GM21576 (cell line): ENCODE data around the gene OR2T27.
"Not testable (repeated sequence)": the region's sequence is repeated elsewhere in the genome, so short reads cannot be mapped to it uniquely, and the experiment has no call there.

ENCODE experiments used
- ATAC-seq: cut with Tn5 transposase; IDR thresholded peaks from one replicate; pipeline ENCODE4 v1.9.1; 2021; ENCODE audit warnings: mild to moderate bottlenecking, moderate library complexity; ENCODE audit not compliant: unreplicated experiment

OR2T27 gene, protein sequence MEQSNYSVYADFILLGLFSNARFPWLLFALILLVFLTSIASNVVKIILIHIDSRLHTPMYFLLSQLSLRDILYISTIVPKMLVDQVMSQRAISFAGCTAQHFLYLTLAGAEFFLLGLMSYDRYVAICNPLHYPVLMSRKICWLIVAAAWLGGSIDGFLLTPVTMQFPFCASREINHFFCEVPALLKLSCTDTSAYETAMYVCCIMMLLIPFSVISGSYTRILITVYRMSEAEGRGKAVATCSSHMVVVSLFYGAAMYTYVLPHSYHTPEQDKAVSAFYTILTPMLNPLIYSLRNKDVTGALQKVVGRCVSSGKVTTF

DNA sequence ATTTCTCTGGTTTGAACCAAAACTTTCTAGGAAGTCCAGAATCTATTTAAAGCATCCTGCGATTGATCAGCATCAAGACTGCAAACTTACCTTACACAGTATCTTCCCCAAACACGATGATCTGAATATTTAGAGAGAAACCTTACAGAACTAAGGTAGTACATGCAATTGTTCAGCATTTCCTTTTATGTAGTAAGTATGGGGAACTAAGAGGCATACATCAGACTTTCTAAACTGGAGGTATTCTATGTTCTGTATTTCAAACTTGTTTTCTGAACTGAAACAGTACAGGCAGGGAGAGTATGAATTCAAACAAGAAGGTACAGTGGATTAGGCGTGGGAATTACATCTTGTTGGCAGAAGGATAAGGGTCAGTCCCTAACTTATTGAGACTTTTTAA is at the start of gene OR2T27:
Gene OR2T27, minus strand, starts transcription at position 175 of the 400 bp plus-strand sequence. CDS start 4,644 bp downstream, outside the sequence.
- ATAC-seq: peak; percentile 82

DNA sequence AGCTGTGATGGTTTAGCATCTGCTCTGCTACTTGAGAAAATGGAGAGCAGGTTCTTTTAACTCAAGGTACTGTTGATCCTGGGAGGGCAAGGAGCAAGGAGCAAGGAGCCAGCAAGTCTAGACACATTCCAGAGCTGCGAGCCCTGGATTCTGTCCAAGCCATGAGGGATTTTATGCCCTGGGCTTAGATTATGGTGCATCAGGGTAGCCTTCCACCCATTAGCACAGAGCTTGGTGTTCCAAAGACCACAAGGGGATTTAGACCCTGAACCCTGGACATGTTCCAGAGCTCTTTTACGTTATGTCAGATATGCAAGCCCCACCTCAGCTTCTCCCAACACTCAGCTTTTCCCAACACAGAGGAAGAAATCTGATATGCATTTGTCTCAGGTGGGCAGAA is 49.3 kb upstream of the OR2T27 start:
- no peak for ATAC-seq

DNA sequence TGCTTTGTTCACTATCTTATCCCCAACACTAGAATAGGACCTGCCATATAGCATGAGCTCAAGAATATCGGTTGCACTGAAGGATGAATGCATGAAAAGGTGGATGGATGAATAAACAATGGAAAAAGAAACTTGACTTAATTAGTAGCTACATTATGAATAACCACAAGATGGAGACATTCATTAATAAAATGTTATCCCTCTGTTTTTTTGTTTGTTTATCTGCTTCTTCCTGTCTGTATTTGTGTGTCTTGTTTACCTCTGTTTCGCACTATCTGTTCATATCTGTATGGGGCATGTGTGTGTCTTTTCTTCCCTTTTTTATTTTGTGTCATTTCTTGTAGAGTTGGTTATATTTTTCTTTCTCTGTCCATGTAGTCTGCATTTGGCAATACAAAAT is 48.3 kb upstream of the OR2T27 start:
- no peak for ATAC-seq

DNA sequence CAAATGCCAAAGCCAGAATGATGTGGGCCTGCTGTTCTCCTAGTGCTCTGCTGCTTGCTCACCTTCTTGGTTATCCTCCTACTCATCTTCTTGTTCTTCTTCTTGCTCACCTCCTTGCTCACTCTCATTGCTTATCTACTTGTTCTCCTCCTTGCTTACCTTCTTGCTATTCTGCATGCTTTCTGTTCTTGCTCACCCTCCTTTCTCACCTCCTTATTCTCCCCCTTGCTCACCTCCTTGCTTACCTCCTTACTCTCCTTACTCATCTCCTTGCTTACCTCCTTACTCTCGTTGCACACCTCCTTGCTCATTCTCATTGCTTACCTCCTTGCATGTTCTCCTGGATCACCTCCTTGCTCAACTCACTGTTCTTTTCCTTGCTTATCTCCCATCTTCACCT is 47.4 kb upstream of the OR2T27 start, which contains the start of gene OR14I1:
Gene OR14I1, minus strand, starts transcription at position 53 of the 400 bp plus-strand sequence.
- no peak for ATAC-seq

DNA sequence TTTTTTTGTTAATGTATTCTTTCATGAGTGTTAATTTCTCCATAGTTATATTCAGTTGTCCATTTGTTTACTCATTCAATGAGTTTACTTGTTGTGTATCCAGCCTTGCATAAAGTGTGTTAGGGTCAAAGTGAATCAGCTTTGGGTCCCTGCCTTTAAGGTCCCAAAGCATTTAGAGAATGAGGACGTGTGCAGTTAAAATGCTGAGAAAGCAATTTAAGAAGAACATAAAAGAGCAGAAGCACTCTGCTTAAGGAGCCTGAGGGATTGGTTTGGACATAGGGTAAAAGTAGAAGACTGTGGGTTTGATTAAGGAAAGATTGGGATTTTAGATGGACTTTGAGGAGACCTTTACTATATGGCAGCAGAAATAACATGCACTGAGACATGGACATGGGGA is 43.8 kb upstream of the OR2T27 start:
- ATAC-seq: no peak

DNA sequence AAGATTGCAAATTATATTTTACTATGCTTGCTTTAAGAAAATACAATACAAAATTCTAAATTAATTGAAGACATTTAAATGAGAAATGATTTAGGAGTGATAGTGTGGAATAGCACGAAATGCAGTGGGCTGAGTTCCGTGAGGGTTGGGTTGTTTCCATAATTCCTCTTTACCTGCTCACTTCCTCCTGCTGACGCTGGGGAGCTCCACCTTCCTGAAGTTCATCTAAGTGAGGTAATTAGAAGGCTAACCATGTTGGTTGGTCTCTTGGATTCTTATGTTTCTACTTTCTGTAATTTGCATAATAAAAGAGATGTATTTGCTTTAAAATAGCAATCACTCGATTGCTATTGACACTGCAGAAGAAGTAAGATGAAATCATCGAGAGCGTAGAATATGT is 42.6 kb upstream of the OR2T27 start:
- no peak for ATAC-seq

DNA sequence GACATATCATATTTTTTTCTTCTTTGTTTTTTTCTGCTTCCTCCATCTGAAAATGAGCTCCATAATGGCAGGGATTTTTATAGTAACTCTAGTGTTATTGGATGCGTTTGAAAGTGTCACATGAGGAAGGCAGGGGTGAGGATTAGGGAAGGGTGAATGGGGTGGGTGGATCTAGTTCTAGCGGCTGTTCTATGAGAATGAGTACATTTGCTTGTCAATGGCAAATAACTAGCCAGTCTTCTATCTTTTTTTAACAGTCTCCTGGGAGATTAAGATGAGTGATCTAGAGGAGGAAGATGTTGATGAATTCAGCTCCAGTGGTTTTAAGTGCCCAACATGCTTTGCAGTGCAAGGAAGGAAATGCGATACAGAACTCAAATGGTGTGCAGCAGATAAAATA is 41.4 kb upstream of the OR2T27 start:
- ATAC-seq: no peak

DNA sequence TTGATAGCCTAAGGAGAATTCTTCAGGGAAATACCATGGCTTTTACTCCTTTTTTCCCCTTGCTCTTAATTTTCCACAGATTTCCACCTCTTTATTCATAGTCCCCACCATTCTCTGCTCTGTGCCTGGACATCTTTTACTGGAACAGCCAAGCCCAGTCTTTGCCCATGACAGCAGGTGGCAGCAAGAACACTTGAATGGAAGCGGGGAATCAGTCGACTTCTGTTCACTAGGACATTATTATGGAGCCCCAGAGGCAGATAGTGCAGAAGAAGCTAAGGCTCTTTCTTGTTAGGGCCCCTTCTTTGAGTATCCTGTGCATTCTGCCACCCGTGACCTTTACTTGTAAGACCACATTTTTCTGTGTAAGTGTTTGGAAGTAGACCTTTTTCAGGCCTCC is 40.9 kb upstream of the OR2T27 start:
- no peak for ATAC-seq

DNA sequence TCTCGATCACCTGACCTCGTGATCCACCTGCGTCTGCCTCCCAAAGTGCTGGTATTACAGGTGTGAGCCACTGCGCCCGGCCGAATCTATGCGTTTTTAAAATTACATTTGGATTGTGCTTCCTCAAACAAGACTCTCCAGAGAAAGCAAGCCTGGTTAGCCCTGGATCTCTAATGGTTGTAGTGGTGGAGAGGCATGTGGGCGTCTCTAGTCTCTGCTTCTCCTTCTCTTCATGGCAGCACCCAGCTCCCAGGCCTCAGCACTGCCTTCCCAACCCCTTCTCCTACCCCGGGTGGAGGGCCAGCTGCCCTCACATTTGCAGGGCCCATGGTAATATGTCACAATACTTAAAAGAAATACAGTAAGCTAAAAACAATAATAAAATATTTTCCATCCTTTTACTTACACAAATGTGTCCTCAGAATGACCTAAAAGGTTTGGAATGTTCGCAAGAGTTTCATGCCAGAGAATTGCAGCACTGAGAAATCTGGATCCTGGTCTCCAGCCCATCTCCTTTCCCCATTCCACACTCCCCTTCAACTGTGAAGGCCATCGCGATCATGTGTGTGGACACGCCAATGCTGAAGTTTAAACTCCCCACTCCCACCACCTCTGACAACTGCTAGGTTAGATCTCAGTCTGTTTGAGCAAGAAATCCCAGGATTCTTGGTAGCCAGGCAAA is 40.3 kb upstream of the OR2T27 start:
- no peak for ATAC-seq

DNA sequence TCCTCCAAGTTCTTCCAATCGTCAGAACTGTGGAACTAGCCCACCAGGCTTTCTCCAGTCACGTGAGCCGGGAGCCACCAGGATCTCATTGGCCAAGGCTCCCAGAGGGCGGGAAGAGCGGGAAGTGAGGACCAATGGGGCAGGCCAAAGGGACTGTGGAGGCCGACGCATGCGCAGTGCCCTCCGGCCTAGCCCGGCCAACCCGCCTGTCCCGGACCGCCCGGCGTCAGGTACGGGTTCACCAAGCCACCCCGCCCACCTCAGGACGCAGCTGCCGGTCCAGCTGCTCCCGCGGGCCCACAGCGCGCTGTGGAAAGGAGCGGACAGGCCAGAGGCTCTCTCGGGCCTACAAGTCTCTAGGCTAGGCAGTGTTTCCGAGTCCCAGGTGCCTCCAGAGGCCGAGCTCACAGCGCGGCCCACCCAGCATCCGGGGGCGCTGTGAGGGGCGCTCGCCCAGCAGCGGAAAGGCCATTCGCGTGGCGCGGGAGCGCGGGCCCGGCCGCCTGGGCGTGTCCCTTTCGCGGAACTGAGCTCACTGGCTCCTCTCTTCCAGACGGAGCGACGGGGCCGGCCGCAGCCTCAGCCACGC is 36.3 kb upstream of the OR2T27 start:
- no peak for ATAC-seq

DNA sequence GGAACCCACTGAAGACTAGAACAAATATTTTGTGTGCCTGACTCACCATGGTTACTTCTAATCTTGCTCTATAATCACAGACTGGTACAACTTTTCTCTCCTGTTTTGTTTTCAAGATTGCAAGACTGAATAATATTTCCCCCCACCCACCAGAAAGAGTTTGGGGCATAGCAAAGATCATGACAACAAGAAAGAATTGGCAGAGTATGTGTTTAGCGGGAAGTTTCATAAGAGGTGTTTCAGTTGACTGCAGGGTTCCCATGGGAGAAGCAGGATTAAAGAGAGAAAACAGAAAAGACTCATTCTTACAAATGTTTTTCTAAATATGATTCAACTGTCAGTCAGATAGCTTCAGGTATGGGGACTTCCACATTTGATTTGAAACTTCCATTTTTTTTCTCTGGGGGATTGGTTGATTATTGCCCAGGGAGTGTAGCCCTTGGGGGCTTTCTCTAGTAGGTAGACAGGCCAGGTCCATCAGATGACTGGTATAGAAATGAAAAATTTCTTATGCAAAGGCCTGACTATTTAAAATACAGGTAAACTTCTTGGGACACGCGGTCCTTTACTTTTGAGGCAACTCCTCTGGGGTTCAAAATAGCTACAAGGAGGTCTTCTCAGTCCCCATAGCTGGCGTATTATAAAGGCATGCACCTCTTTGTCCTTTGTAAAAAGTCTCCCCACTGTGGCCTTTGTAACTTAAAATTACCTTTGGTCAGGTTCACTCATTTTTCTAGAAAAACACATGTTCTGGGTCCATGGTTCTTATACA is 33.4 kb upstream of the OR2T27 start:
- ATAC-seq: peak; percentile 54

DNA sequence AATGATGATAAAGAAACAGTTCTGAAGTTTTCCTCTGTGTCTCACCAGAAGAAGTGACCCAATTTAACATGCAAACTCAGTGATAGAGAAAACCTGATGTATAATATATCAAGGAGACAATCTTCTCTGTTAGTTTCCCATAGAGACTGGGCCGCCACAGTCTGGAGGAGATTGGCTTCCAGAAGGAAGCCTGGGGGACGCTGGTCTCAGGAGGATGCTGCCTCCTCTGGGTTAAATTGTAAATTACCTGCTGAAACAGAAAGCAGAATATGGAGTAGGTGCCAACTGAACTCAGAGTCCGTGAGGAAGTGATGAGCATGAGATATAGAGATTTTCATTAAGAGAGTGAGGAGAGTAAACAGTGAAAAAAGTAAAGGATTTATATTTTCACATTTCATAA is 31.5 kb upstream of the OR2T27 start:
- ATAC-seq: peak; percentile 89

DNA sequence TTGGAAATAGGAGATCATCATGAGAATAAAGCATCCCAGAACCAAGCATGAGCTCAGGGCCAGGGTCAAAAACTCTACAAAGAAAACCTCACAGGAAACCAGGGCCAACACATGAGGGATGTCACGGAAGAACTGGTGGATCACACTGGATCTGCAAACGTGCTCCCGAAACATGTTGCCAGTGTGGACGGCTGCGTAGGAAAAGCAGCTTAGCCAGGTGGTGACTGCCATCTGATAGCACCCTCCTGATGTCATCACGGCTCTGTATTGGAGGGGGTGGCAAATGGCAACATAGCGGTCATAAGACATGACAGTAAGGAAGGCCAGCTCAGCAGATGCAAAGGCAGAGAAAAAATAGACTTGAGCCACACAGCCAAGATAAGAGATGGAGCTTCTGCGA is 26.3 kb upstream of the OR2T27 start:
- ATAC-seq: no peak

DNA sequence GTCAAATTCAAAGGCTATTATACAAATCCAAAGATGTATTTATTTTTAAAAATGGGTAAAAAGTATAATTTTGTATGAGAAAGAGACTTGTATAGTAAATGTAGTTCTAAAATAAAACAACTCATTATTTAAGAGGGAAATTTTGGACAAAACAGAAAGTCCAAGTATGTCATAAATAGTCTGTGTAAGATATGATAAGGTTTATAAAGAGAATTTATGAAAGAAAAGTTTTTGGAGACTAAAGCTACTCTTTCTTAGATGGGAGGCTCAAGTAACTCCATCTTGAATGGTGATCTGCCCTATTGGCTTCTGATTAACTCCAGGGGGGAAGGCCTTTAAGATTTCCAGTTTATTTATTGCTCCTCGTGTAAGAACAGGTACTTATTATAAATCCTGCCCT is 14.7 kb upstream of the OR2T27 start:
- ATAC-seq: no peak

DNA sequence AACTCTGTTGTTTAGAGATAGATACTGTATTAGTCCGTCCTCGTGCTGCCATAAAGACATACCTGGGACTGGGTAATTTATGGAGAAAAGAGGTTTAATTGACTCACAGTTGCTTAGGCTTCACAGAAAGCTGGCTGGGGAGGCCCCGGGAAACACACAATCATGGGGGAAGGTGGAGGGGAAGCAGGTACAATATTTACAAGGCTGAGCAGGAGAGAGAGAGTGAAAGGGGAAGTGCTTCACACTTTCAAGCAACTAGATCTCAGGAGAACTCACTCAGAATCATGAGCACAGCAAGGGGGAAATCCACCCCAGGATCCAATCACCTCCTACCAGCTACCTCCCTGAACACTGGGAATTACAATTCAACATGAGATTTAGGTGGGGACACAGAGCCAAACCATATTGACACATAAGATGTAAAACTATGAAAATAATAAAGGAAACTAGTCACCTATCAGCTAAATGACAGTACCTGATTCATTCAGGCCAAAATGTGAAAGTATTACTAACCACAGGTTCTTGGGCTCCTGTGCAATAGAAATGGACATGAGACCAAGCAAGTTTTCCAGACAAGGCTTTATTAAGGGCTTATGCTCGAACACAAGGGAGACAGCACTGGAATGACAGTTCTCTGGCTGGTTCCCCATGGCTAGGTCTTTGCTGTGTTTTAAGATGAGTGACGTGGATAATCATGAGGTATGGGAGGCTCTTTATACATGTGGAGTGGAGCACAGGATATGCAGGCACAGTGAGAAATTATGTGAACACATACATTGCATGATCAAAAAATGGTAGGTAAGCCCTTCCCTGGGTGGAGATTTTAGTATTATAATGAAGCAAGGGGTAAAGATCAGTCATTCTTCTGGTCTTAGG is 8.4 kb upstream of the OR2T27 start:
- ATAC-seq: peak; percentile 100

DNA sequence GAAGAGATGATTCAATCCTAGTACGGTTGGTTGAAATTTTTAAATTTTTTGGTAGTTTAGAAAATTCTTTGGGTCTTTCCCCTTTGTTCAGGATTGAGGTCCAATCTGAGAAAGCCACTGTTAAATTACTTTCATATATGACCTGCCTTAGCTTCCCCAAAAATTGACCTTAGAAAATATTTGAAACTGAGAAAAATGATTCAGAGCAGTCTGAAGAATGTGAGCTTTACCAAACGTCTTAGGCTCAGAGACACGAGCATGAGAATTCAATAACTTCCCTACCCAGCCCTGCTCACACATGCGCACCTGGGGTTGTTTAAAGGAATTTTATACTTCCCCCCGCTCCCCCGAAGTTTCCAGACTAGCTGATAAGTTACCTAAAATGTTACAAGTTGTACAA is 1.5 kb upstream of the OR2T27 start:
- ATAC-seq: not testable (repeated sequence)

DNA sequence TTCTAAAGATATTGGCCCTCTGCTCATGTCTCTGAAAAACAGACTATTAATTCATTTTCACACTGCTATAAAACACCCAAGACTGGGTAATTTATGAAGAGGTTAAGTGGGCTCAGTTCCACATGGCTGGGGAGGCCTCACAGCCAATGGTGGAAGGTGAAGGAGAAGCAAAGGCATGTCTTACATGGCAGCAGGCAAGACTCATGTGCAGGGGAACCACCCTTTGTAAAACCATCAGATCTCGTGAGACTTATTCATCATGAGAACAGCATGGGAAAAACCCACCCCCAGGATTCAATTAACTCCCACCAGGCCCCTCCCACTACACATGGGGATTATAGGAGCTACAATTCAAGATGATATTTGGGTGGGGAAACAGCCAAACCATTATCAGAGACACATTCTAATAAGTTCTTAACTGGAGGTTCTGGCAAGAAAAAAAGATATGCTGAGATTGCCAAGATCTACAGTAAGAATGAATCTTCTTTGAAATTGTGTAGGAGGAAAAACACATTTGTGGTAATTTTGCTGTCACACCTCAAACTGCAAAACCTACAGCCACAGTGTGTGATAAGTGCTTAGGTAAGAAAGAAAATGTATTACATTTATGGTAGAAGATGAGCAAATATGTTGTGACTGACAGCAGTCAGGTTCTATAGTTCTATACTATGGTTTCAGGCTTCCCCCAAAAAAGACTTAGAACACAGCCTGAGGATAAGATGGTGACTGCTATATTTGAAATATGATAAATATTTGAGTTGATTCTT is 6.4 kb downstream of the OR2T27 start:
- not testable (repeated sequence) for ATAC-seq

DNA sequence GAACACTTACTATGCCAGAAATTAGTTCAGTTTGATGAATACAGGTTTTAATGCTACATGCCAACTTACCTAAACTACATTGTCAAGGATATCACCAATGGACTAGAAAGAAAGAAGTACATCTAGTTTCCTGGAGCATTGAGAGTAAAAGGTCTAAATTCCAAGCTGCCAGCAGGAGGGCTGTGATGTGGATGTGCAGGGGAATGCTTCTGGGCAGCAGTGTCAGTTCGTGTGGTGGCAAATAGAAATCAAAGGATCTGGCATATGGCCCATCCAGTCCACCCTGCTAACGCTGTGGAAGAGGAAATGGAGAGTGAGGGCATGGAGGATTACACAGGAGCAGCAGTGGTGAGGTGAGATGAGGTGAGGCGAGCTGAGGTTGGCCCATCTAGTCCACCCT is 10.2 kb downstream of the OR2T27 start, which contains the start of gene OR2T35:
Gene OR2T35, minus strand, starts transcription at position 101 of the 400 bp plus-strand sequence. CDS start 6,020 bp downstream, outside the sequence.
- not testable (repeated sequence) for ATAC-seq

DNA sequence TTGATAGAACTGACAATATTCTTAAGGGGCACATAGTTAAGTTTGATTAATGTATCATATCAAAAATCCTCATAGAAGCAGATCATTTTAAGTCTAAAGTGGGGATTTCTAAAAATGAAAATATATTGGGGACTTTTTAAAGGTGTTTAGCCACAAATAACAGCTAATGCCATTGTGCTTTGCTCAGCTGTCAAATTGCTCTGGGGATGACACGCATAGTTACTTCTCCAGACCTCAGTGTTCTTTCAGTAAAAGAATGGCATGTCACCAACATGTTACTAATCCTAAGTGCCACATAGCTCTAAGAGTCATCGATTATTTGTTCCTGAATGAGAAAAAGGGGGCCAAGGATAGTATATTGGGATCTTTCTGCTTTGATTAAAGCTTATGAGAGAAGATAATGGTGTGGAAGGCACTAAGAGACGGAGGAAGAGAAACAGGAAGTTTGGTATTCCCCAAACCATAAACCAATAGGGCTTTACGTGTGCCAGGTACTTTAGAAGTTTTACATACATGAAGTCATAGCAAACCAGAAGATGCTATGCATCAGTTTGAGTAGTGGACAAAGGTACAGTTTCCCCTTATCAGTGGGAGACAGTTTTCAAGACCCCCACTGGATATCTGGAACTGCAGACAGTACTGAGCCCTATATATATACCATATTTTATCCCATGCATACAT is 12.2 kb downstream of the OR2T27 start:
- peak; percentile 60 for ATAC-seq
